Mesothelial cell of epicardium (in vitro differentiated cells): ENCODE data around the gene SNX3. TPM values are rescaled to one million over a fixed set of nuclear protein-coding genes. Genes with fewer than 3 reads are reported as not detected.

ENCODE experiments used
- DNase-seq, 2 experiments: peaks; one replicate each; pipeline ENCODE4 v3.0.0; 2021; ENCODE audit warnings: low spot score in 2 of 2; ENCODE audit not compliant: unreplicated experiment in 2 of 2
- H3K27ac Mint-ChIP-seq: 2 replicates; pipeline ENCODE4 v1.8.0; 2021; ENCODE audit warnings: mixed read lengths
- H3K27me3 Mint-ChIP-seq: 2 replicates; pipeline ENCODE4 v1.8.0; 2021; ENCODE audit warnings: low read depth, mixed read lengths
- H3K36me3 Mint-ChIP-seq: 2 replicates; pipeline ENCODE4 v1.8.0; 2021; ENCODE audit warnings: mixed read lengths
- H3K4me1 Mint-ChIP-seq: 2 replicates; pipeline ENCODE4 v1.8.0; 2021; ENCODE audit warnings: mixed read lengths
- H3K4me3 Mint-ChIP-seq: 2 replicates; pipeline ENCODE4 v1.8.0; 2021; ENCODE audit warnings: mild to moderate bottlenecking, moderate library complexity, mixed read lengths
- H3K9me3 Mint-ChIP-seq: 2 replicates; pipeline ENCODE4 v1.8.0; 2021; ENCODE audit warnings: mixed read lengths
- CTCF ChIP-seq: fragments of 200-600 bp; sonication (generic); IDR thresholded peaks from one replicate; pipeline ENCODE4 v1.5.0; 2021; ENCODE audit warnings: antibody characterized with exemption; ENCODE audit not compliant: unreplicated experiment
- total RNA-seq: library from RNA; stranded (reverse); gene quantifications from 3 replicates; pipeline ENCODE4 v1.2.1, GENCODE V29; 2021

SNX3 gene
- total RNA-seq, 1 donor from 2014 or later, result 74.3 TPM

- Mint-ChIP-seq H3K9me3 (peaks cover 8% of the 10 kb centered on the region), H3K27me3 (no peaks in the 10 kb centered on the region), H3K27ac (no peak overlapping the region), H3K4me3 (no peak overlapping the region), H3K4me1 (peaks cover 4% of the 10 kb centered on the region), H3K36me3 (peaks cover 24% of the 10 kb centered on the region)
- no peak for DNase-seq
- TF ChIP-seq CTCF, result no peak
These were observed 24.0 kb downstream of the SNX3 start for GRCh38 chr6:108236791-108237190.

GRCh38 chr6:108235127-108235526 lies 25.7 kb downstream of the SNX3 start:
- Mint-ChIP-seq H3K27ac (no peak overlapping the region), H3K4me1 (peaks cover 8% of the 10 kb centered on the region), H3K27me3 (no peaks in the 10 kb centered on the region), H3K36me3 (peaks cover 17% of the 10 kb centered on the region), H3K9me3 (peaks cover 4% of the 10 kb centered on the region), H3K4me3 (no peak overlapping the region)
- TF ChIP-seq CTCF, result no peak
- DNase-seq, result no peak

- H3K36me3 Mint-ChIP-seq, result peaks cover 4% of the 10 kb centered on the region
- H3K27me3 Mint-ChIP-seq, result no peaks in the 10 kb centered on the region
- no peak overlapping the region for H3K4me3 Mint-ChIP-seq
- H3K9me3 Mint-ChIP-seq, result no peaks in the 10 kb centered on the region
- peaks cover 13% of the 10 kb centered on the region for H3K4me1 Mint-ChIP-seq
- DNase-seq, result no peak
- no peak overlapping the region for H3K27ac Mint-ChIP-seq
- no peak for TF ChIP-seq CTCF
These were observed 32.4 kb downstream of the SNX3 start for GRCh38 chr6:108228416-108228815.

GRCh38 chr6:108227290-108227689 lies 33.5 kb downstream of the SNX3 start:
- peaks cover 13% of the 10 kb centered on the region for H3K4me1 Mint-ChIP-seq
- DNase-seq, result no peak
- no peaks in the 10 kb centered on the region for H3K27me3 Mint-ChIP-seq
- H3K9me3 Mint-ChIP-seq, result no peaks in the 10 kb centered on the region
- TF ChIP-seq CTCF, result no peak
- peaks cover 4% of the 10 kb centered on the region for H3K36me3 Mint-ChIP-seq
- no peak overlapping the region for H3K4me3 Mint-ChIP-seq
- H3K27ac Mint-ChIP-seq, result no peak overlapping the region

- no peak overlapping the region for H3K27ac Mint-ChIP-seq
- no peak for DNase-seq
- H3K27me3 Mint-ChIP-seq, result no peaks in the 10 kb centered on the region
- no peak for TF ChIP-seq CTCF
- H3K4me1 Mint-ChIP-seq, result peaks cover 5% of the 10 kb centered on the region
- H3K36me3 Mint-ChIP-seq, result peaks cover 26% of the 10 kb centered on the region
- peaks cover 9% of the 10 kb centered on the region for H3K9me3 Mint-ChIP-seq
- H3K4me3 Mint-ChIP-seq, result no peak overlapping the region
These were observed 38.3 kb downstream of the SNX3 start for GRCh38 chr6:108222504-108222903.

GRCh38 chr6:108222064-108222463 lies 38.8 kb downstream of the SNX3 start:
- no peak for TF ChIP-seq CTCF
- peaks cover 9% of the 10 kb centered on the region for H3K9me3 Mint-ChIP-seq
- no peak for DNase-seq
- peaks cover 26% of the 10 kb centered on the region for H3K36me3 Mint-ChIP-seq
- H3K27me3 Mint-ChIP-seq, result no peaks in the 10 kb centered on the region
- no peak overlapping the region for H3K27ac Mint-ChIP-seq
- no peak overlapping the region for H3K4me3 Mint-ChIP-seq
- peaks cover 2% of the 10 kb centered on the region for H3K4me1 Mint-ChIP-seq
